ENCODE measurements around the gene ELOB.
"Not testable (repeated sequence)": the region's sequence is repeated elsewhere in the genome, so short reads cannot be mapped to it uniquely, and the experiment has no call there.

ELOB gene

GRCh38 chr16:2745116-2745890 is 31.8 kb downstream of the ELOB start:
- DNase-seq (ENCODE audit: low spot score) = no peak

GRCh38 chr16:2744711-2745110 is 32.4 kb downstream of the ELOB start:
- no peak for DNase-seq (ENCODE audit: low spot score)

GRCh38 chr16:2743007-2743810 is 33.9 kb downstream of the ELOB start:
- no peak for DNase-seq (ENCODE audit: low spot score)

DNA sequence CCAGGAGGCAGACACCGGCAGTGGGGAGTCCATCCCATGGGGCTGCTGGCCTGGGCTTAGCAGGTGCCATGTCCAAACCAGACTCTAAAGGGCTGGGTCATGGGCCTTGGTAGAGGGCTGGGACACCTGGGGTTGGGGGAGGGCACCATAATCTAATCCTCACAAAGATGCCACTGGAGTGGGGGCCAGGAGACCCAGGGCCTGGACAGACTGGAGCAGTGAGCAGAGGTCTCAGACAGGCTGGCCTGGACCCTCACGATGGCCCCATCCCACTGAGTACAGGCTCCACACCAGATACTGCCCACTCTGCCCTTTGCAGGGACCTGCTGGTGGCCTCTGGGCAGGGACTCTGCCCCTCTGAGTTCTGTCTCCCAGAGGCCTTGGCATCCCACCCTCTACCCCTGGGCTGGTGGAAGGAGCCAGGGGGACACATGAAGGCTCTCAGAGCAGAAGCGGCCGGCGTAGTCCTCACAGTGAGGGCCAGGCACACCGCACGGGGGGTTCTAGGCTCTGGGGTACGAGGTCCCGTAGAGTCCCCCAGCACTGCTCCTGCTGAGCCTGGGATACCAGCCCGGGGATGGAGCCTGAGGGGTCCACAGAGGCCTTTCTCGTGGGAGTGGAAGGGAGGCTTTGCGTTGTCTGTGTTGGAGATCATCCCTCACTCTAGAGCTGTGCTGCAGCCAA is 34.6 kb downstream of the ELOB start:
- no peak for DNase-seq (ENCODE audit: low spot score)

- DNase-seq (ENCODE audit: low spot score) = no peak
Measured at GRCh38 chr16:2741168-2741567, 35.9 kb downstream of the ELOB start.

DNA sequence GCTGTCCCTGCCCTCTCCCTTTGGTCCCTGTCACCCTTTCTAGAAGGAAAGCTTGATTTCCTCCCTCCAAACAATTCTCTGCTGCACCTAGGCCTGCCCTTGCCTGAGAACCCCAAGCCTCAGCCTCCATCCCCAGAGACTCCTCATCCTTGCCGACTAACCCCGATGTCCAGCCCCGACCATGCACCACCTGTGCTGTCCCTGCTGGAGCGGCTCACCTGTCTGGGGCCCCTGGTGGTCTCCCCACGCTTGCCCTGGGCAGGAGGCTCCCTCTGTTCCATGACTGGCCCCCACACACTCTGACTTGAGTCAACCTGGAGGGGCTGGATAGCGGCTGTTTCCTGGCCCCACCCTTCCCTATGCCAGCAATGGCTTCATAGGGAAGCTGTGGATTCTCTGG is 36.6 kb downstream of the ELOB start:
- DNase-seq (ENCODE audit: low spot score) = no peak

GRCh38 chr16:2739625-2740430 is 37.3 kb downstream of the ELOB start:
- no peak for DNase-seq (ENCODE audit: low spot score)

GRCh38 chr16:2738615-2739014 is 38.5 kb downstream of the ELOB start:
- no peak for DNase-seq (ENCODE audit: low spot score)

DNA sequence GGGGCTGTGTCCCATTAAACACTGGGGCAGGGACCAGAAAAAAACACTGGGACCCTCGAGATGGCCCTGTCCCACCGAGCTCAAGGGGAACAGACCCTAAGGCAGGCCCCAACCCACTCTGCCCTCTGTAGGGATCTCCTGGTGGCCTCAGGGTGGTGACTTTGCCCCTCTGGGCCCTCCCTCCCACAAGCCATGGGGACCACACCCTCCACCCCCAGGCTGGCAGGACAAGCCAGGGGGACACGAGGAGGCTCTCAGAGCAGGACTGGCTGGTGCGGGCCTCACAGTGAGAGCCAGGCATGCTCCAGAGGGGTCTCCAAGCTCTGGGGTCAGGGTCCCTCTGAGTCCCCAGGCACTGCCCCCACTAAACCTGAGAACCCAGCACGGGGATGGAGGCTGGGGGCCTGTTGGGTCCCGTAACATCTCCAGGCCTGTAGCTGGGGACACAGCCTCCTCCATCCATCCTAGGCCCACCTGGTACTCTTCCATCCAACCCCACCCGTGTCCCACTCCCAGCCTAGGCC is 39.1 kb downstream of the ELOB start:
- no peak for DNase-seq (ENCODE audit: low spot score)

- DNase-seq (ENCODE audit: low spot score) = no peak
Measured at GRCh38 chr16:2737238-2737605, 39.9 kb downstream of the ELOB start.

DNA sequence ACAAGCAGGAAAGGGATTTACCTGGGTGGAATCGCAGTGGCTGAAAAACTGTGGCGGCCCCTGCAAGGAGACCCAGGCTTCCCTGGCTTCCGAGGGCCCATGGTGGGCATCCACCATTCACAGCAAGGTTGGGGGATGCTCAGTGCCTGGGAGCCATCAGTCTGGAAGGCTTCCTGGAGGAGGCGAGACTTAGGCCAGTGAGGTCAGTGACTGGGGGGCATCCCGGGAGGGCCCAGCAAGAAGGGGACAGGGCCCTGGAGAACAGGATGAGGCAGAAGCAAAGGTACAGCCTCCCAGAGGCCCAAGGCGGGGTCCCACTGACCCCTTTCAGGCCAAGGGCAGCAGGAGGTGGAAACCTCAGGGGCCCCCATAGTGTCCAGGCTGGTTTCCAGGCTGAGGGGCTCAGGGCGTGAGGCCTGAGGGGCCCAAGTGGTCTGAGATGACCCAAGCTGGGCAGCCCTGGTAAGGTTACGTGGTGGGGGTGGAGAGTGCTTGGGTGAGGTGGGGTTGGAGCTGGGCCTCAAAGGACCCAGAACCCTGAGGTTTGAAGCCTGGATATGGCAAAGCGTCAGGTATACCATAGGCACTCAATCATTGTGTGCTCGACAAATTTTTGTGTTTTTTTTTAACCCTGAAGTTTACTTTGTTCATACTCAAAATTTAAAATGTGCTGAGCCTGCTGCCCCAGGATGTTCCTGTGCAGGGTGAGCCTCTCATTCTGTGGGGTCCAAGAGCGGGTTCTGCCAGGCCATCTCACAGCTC is 40.4 kb downstream of the ELOB start:
- DNase-seq (ENCODE audit: low spot score) = no peak

- no peak for DNase-seq (ENCODE audit: low spot score)
Measured at GRCh38 chr16:2734844-2735515, 42.1 kb downstream of the ELOB start.

GRCh38 chr16:2728034-2728433 is 49.0 kb downstream of the ELOB start:
- DNase-seq (ENCODE audit: low spot score) = no peak

GRCh38 chr16:2726923-2727322 is 50.2 kb downstream of the ELOB start:
- DNase-seq (ENCODE audit: low spot score) = no peak

GRCh38 chr16:2724816-2725348 is 52.2 kb downstream of the ELOB start:
- no peak for DNase-seq (ENCODE audit: low spot score)

DNA sequence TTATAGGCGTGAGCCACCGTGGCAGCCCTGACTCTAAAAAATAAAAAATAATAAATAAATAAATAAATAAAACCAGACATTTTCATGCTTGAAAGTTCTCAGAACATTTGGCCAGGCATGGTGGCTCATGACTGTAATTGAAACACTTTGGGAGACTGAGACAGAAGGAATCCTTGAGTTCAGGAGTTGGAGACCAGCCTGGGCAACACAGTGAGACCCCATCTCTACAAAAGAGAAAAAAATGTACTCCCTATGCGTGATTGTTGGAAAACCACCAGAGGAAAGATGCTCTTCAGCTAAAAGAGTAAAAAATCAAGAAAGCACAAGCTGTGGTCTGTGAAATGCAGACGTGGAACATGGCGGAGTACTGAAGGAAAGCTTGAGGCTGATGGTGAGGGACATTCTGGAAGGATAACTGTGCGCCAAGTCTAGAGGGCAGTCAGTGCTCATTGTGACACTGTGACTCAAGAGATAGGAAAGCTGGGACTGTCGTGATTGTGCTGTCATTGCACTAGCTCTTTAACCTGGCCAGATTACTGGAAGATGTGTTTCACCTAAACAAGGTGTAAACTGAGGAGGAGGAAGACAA is 52.9 kb downstream of the ELOB start:
- no peak for DNase-seq (ENCODE audit: low spot score)

DNA sequence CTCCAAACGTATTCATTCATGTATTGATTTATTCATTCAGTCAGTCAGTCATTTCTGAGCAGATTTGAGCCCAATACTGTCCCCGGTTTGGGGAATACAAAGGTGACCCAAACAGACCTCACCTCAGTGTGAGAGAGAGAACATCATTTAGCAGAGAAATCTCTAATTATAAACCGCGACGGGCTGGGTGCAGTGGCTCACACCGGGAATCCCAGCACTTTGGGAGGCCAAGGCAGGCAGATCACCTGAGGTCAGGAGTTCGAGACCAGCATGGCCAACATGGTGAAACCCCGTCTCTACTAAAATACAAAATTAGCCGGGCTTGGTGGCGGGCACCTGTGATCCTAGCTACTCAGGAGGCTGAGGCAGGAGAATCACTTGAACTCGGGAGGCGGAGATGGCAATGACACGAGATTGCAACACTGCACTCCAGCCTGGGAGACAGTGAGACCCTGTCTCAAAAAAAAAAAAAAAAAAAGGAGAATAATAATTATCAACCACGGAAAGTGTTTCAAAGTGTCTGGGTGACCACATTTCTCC is 55.4 kb downstream of the ELOB start:
- DNase-seq (ENCODE audit: low spot score) = not testable (repeated sequence)

Measured in left forelimb (tissue), 1 donor.